DMS114 treated with DMSO at 0.1 percent for 48 hours (cell line): ENCODE results near the gene PAMR1.

Source experiments
- DNase-seq: peaks from one replicate; lab custom pipeline; 2025; ENCODE audit not compliant: unreplicated experiment; lab: John Stamatoyannopoulos, UW

The PAMR1 gene

GRCh38 chr11:35458846-35459245 is 66.6 kb downstream of the PAMR1 start:
- no peak for DNase-seq

- DNase-seq, result no peak
Measured at GRCh38 chr11:35454362-35454761, 71.1 kb downstream of the PAMR1 start.

- no peak for DNase-seq
Measured at GRCh38 chr11:35436581-35437250, 88.7 kb downstream of the PAMR1 start.

DNA sequence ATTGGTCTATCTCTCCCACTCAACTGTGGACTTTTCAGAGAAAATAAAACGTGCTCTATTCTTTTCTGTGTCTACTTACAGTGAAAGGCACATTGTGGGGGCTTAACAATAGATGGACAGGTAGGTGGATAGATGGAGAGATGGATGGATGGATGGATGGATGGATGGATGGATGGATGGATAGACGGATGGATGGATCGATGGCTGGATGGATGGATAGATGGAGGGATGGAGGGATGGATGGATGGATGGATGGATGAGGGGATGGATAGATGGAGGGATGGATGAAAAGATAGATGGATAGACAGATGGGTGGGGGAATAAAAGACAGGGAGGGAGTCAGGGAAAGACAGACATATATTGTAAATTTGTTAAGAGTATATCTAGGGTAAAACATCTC is 91.8 kb downstream of the PAMR1 start:
- DNase-seq, result no peak

GRCh38 chr11:35432464-35432863 is 93.0 kb downstream of the PAMR1 start:
- no peak for DNase-seq

GRCh38 chr11:35427071-35427470 is 98.3 kb downstream of the PAMR1 start:
- no peak for DNase-seq

GRCh38 chr11:35426351-35426750 is 99.1 kb downstream of the PAMR1 start:
- DNase-seq, result no peak

DNA sequence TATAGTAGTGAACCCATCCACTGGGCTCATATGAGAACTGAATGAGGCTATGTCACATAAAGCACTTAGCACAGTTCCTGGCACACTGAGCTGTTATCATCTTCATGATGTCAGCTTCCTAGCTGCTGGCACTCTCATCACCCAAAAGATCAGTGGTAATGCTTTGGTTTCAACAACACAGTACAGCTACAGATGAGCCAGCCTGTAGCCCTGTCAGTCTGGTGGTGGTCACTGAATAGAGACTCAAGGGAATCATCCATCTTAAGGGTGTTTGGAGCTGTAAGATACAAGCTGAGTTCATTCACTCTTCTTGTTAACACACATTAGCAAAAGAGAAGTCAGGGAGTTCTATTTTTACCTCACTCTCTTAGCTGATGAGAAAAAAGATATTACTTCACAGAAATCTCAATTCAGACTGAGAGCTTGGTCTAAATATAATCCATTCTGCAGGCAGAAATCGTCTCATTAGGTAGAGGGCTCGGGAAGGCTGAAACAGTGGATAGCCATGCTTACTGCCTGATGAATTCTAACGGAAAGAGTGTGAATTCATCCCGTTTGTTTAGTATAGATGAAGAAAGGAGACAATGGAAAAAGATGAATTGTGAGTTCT is 99.7 kb downstream of the PAMR1 start:
- no peak for DNase-seq

DNA sequence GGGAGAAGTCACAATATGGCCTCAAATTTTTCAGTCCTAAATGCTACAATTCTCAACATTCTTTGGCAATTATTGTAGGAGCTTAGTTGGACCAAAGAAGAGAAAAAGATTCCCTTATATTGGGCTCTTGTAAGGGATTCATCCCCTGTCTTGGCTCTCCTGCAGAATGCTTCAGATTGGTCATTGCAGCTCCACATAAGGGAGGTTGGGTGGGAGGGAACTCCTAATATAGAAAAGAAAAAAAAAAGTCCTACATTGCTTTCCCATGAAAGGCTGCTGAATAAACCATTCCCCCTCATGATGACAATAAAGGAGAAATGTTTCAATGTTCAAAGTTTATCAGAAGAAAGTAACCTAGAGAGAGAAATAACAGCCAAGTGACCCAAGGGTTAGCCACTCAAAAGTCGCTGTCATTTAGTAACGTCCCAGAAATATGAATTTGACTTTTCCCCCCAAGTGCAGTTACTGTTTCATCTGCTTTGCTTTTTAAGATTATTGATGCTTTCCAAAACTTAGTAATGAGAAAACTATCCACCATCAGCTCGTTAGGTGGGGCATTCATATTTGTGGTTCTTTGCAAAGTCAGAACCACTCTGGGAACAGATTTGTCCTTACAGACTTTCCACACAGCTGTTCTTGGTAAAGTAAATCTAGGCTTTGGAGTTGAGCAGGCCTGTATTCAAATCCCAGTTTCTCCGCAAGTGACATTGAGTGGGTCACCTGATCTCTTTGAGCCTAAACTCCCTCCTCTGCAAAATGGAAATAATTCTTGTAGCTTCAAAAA is 101.1 kb downstream of the PAMR1 start:
- no peak for DNase-seq

- no peak for DNase-seq
Measured at GRCh38 chr11:35420371-35420770, 105.0 kb downstream of the PAMR1 start.

- no peak for DNase-seq
Measured at GRCh38 chr11:35419830-35420333, 105.5 kb downstream of the PAMR1 start.

DNA sequence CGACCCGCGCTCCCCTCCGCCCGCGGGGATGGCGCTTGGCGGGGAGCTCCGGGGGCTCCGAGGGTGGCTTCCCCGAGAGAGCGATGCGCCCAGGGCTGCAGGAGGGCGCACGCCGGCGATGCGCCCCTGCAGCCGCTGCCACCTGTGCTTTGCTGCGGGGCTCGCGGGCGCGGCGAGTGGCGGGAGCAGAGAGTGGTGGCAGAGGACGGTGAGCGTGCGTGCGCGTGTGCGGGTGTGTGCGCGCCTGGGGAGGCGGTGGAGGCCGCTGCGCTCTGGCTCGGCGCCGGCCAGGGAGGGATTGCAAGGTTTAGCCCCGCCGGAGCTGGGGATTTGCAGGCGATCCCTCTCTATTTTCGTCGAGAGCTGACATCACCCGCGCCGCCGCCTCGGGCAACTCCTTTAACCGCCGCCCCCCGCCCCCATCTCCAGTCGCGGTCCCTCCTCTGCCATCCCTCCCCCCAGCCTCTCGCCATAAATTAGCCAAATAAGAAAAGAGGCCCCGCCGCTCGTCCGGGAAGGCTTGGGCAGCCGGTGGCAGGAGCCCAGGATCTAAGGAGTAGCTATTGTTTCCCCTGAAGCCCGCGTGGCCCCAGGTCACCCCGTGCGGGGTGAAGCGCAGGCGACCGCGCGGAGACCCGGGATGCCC is 106.1 kb downstream of the PAMR1 start, which contains the start of gene SLC1A2:
Gene SLC1A2 (minus strand): TSS at position 375 of the 646 bp plus-strand sequence. CDS start 592 bp downstream, outside the sequence.
- DNase-seq, result peak; percentile 49

DNA sequence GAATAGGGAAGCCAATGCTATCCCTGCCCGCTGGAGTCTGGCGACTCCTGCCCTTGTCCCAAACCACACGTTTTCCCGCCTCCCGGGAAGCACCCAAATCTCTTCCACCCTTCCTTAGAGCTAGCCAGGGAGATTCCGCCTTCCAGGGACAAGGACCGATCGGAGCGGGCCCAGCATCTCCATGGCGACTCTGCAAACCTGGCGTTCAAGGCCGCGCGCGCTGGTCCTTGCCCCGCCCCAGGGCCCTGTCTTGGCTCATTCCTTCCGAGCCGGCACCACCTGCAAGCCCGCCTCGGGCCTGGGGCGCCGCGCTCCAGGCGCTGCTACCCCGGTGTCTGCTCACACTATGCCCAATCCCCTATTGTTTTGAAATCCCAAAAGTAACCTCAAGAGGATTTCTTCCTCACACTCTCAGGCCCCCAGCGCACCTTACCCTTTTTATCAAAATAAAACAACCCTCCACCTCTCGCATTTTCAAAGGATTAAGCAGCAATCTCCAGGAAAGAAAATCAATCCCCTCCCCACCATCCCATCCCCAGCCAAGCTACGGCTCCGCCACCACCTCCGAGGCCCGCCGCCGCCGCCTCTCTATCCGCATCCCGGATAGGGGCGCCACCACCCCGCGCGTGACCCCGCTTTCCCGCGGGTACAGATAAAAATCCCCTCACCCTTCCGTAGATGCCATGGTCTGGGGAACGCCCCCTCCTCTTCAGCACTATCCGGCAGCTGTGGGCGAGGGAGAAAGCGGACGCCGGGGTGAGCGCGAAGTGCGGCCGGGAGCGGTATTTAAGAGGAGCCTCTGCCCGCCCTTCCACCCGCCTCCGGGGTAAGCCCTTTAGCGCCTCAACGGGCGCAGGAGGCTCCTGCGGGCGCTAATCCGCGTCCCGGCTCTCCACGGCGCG is 106.9 kb downstream of the PAMR1 start:
- peak; percentile 22 for DNase-seq

- no peak for DNase-seq
Measured at GRCh38 chr11:35415487-35415886, 109.9 kb downstream of the PAMR1 start.

DNA sequence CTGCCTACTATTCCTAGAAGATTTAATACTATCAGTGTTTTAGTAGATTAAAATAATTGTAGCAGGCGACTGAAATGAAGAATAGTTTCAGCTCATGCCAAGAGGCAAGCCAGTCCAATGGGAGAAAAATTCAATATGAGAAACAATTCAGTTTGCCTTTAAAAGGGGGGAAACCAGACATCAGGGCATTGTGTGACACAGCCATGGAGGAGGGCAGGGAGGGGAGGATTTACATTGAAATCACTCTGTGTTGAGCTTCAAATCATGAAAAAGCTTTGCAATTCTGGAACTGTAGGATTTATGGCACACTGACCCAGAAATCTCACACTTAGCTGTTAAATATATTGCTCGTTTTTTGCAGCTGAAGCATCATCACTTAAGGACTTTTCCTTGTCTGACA is 110.6 kb downstream of the PAMR1 start:
- no peak for DNase-seq

- no peak for DNase-seq
Measured at GRCh38 chr11:35414311-35414710, 111.1 kb downstream of the PAMR1 start.

DNA sequence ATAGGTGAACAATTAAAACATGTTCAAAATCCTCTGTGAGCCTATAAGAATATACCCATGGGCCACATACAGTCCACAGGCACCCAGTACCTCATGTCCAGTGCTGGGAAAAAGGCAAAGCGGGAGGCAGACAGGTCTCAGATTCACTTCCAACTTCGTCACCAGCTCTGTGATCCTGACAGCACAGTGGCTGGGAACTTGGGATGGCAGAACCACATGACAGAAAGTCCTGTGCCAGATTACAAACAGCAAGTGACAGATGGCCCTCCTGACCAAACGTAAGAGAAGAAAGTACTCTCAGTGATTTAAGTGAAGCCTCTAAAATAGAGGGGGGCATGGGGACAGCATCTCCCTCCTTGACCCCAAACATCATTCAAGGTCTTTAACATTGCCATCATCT is 111.8 kb downstream of the PAMR1 start:
- no peak for DNase-seq

DNA sequence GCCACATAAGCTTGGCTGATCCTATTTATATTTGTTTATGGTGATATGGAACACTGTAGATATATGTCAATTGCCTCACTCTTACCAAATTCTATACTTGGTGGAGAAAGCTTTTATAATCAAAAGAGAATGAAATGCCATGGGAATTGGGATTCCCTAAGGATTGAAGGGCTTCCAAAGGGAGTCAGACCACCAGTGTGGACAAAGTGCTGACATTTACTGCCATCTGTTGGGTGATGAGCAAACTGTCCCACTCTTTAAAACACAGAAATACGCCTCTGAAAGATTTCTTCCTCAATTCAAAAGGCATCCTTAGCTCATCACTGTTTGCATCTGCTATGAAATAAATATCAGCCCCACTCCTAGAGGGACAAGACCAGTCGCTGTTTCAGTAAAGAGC is 113.1 kb downstream of the PAMR1 start:
- peak; percentile 60 for DNase-seq

GRCh38 chr11:35407041-35407440 is 118.4 kb downstream of the PAMR1 start:
- no peak for DNase-seq

DNA sequence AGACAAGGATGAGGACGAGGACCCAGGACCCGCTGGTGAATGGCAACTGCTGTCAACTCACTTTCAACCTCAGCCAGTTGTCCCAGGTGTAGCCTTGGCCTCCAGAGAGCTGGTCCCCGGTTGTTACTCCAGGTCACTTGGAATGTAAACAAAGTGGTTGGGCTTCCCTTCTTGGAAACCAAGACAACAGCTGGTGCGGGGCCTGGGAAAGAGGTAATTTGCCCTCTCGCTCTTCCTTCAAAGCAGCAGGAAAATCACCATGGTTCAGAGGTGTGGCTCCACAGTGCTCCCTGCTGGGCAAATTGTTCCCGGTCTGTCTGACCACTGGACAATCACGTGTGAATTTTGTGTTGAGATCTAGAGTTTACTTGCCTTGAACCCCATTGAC is 121.0 kb downstream of the PAMR1 start:
- no peak for DNase-seq
